Fibroblast of gingiva (primary cell): Measurements from ENCODE around the gene CLEC5A.
"Not testable (repeated sequence)": the region's sequence is repeated elsewhere in the genome, so short reads cannot be mapped to it uniquely, and the experiment has no call there.

Experiments used
- DNase-seq: peaks from one replicate; pipeline ENCODE4 v3.0.0-alpha.2; 2011; ENCODE audit warnings: low read depth

CLEC5A gene

GRCh38 chr7:141946796-141947195 is at the start of gene CLEC5A:
CLEC5A (minus strand) TSS chr7:141946974; CDS start chr7:141946292, 682 bp downstream.
- DNase-seq: no peak

GRCh38 chr7:141993354-141993753 is 46.6 kb upstream of the CLEC5A start:
- DNase-seq: no peak

- DNase-seq: no peak
Observed at GRCh38 chr7:141992688-141993087, 45.9 kb upstream of the CLEC5A start.

GRCh38 chr7:141992156-141992555 is 45.4 kb upstream of the CLEC5A start:
- no peak for DNase-seq

GRCh38 chr7:141991140-141991539 is 44.4 kb upstream of the CLEC5A start:
- no peak for DNase-seq

GRCh38 chr7:141990011-141990725 is 43.4 kb upstream of the CLEC5A start:
- DNase-seq: no peak

GRCh38 chr7:141987803-141988202 is 41.0 kb upstream of the CLEC5A start:
- DNase-seq: not testable (repeated sequence)

GRCh38 chr7:141986923-141987322 is 40.1 kb upstream of the CLEC5A start:
- DNase-seq: no peak

- DNase-seq: not testable (repeated sequence)
Observed at GRCh38 chr7:141985926-141986325, 39.2 kb upstream of the CLEC5A start.

GRCh38 chr7:141979568-141979967 is 32.8 kb upstream of the CLEC5A start:
- no peak for DNase-seq

GRCh38 chr7:141978351-141978750 is 31.6 kb upstream of the CLEC5A start:
- DNase-seq: no peak

GRCh38 chr7:141976524-141977245 is 29.9 kb upstream of the CLEC5A start:
- no peak for DNase-seq

- DNase-seq: no peak
Observed at GRCh38 chr7:141975806-141976523, 29.2 kb upstream of the CLEC5A start.

GRCh38 chr7:141974831-141975230 is 28.1 kb upstream of the CLEC5A start:
- DNase-seq: no peak

GRCh38 chr7:141973673-141974072 is 26.9 kb upstream of the CLEC5A start, which contains the start of gene TAS2R38:
TAS2R38 (minus strand) TSS chr7:141973773; CDS start chr7:141973689, 84 bp downstream.
- no peak for DNase-seq

- no peak for DNase-seq
Observed at GRCh38 chr7:141960687-141961422, 14.1 kb upstream of the CLEC5A start.

GRCh38 chr7:141956084-141956483 is 9.3 kb upstream of the CLEC5A start:
- no peak for DNase-seq

- DNase-seq: no peak
Observed at GRCh38 chr7:141954334-141954733, 7.6 kb upstream of the CLEC5A start.

- DNase-seq: no peak
Observed at GRCh38 chr7:141952461-141952860, 5.7 kb upstream of the CLEC5A start.

- no peak for DNase-seq
Observed at GRCh38 chr7:141950806-141951205, 4.0 kb upstream of the CLEC5A start.

GRCh38 chr7:141949911-141950310 is 3.1 kb upstream of the CLEC5A start:
- no peak for DNase-seq

- DNase-seq: no peak
Observed at GRCh38 chr7:141949451-141949850, 2.7 kb upstream of the CLEC5A start.
